Ovary (tissue), 9 donors: ENCODE results near the gene SMARCD3. TPM values are rescaled to one million over a fixed set of nuclear protein-coding genes. Genes with fewer than 3 reads are reported as not detected.

Experiments
- DNase-seq, 5 donors: peaks; one replicate each; pipeline ENCODE4 v3.0.0-alpha.2; 2019 to 2020
- H3K27ac ChIP-seq, 2 donors: fragments of 200-600 bp; one replicate each; pipeline versions ENCODE4 v1.5.1 to v1.8.0; 2019 to 2022
- H3K27me3 ChIP-seq: fragments of 200-600 bp; one replicate; pipeline ENCODE4 v1.8.0; 2022
- H3K36me3 ChIP-seq: fragments of 200-600 bp; sonication (generic); one replicate; pipeline ENCODE4 v1.5.1; 2019
- H3K4me1 ChIP-seq: one replicate; pipeline ENCODE4 v1.8.1; 2013; ENCODE audit warnings: mild to moderate bottlenecking, moderate library complexity; ENCODE audit not compliant: insufficient read depth
- H3K4me3 ChIP-seq: fragments of 200-600 bp; sonication (generic); one replicate; pipeline ENCODE4 v1.5.1; 2017
- H3K9me3 ChIP-seq, 2 donors: fragments of 200-600 bp in 1 of 2; sonication (generic) in 1 of 2; one replicate each; pipeline versions ENCODE4 v1.5.1 to v1.8.1; 2013 to 2019; ENCODE audit warnings: mild to moderate bottlenecking in 1 of 2, moderate library complexity in 1 of 2
- EP300 ChIP-seq: sonication (generic); formaldehyde crosslinking; IDR thresholded peaks from one replicate; pipeline ENCODE4 v1.6.1; 2017; ENCODE audit warnings: antibody characterized with exemption
- POLR2A ChIP-seq: fragments of 450-650 bp; IDR thresholded peaks from one replicate; pipeline ENCODE4 v1.6.1; 2017; ENCODE audit warnings: antibody characterized with exemption, mild to moderate bottlenecking, moderate library complexity
- WGBS, 3 donors: extraction: QIAGEN DNeasy Blood & Tissue Kit in 1 of 3; methylation state at CpG; one replicate each; pipeline versions ENCODE4 v1.1.5 to v1.1.7; 2013 to 2017; 5-methylcytosine and 5-hydroxymethylcytosine counted together
- intact Hi-C, 4 donors: fragments of 100-400 bp; cut with DNase I; formaldehyde crosslinking; loops; one replicate each; pipeline versions ENCODE4 v1.11.0 to v1.15.1; 2022 to 2023
- polyA plus RNA-seq, 2 donors: library from polyadenylated mRNA; stranded (reverse); fragments of 200-250 nt in 1 of 2; fragments of 350-450 nt in 1 of 2; fragmentation: Illumina TruSeq in 1 of 2; extraction: RNeasy Lipid Tissue Mini Kit (QIAGEN cat#74804) in 1 of 2; gene quantifications; one replicate each; pipeline ENCODE4 v1.2.3, GENCODE V29; 2013 to 2014
- total RNA-seq, 7 donors: library from RNA; depleted of rRNA in 2 of 7; stranded (reverse); fragments of >200 nt in 2 of 7; fragmentation: NEBNext Ultra II Directional in 3 of 7; extraction: Animal tissue kit (Norgen Biotek cat#: 25700) in 3 of 7; gene quantifications; one replicate each; pipeline versions ENCODE4 v1.1.0 to v1.2.4, GENCODE V29; 2016 to 2023
- TF ChIP-seq, protein P1 (sequence below), 3 donors: fragments of 450-650 bp in 2 of 3; fragments of 200-600 bp in 1 of 3; IDR thresholded peaks; one replicate each; pipeline versions ENCODE4 v1.5.1 to v1.8.0; 2016 to 2022; ENCODE audit warnings: antibody characterized with exemption in 3 of 3, mild to moderate bottlenecking in 1 of 3
- donor health status: DM: no; HTN: no; CAD: no; lungs with moderate emphysema.
- donor health status: DM: no; HTN: no; CAD: no.
- donor health status: Bipolar disorder and iron deficiency.
- donor health status: DM: yes; HTN: yes; CAD: no.
- donor health status: DM: no; HTN: no; CAD: no.
- donor health status: DM: yes; HTN: yes; CAD: no.

Gene SMARCD3
- total and polyA plus RNA-seq, 9 donors, result 30.2 to 203 (median 97.0) TPM

DNA sequence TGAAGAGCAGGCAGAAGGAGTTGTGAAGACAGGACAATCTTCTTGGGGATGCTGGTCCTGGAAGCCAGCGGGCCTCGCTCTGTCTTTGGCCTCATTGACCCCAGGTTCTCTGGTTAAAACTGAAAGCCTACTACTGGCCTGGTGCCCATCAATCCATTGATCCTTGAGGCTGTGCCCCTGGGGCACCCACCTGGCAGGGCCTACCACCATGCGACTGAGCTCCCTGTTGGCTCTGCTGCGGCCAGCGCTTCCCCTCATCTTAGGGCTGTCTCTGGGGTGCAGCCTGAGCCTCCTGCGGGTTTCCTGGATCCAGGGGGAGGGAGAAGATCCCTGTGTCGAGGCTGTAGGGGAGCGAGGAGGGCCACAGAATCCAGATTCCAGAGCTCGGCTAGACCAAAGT is 14.7 kb downstream of the SMARCD3 start:
- no peak for DNase-seq

DNA sequence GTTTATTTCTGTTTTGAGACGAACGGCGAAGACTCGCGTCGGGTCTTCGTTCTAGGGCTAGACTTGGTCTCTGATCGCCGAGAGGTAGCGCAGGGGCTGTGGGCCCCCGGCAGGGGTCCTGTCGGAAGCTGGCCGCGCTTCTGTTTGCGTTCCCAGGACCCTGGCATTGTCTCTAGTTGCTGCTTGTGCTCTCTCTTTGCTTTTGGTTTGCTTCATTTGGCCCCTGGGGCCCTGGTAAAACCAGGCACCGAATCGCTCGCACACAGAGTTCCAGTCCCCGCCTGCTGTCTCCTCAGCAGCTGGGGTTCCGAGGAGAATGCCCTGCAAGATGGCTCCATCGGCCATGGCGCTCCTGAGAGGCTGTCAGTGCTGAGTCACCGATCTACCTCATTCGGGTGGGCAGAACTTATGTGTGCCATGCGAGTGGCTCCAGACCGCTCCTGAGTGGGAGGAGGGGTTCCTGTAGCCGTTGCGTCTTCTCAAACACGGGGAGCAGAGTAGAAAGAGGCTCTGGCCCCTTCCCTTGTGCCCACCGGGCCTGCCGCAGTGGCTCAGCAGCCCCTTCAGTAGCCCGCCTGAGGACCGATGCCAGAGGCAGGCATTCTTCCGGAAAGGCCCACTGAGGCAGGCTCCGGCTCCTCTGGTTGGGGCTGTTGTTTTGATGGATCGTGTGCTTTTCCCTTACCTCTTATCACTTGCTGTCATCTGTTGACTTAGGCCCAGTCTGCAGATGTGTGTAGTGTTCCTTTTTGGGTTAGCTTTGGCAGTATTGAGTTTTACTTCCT is 15.4 kb downstream of the SMARCD3 start:
- H3K27me3 ChIP-seq, result no peaks in the 10 kb centered on the region
- peak overlapping the region; percentile 21 to 41 for H3K27ac ChIP-seq
- no peaks in the 10 kb centered on the region for H3K36me3 ChIP-seq
- peaks cover 7% of the 10 kb centered on the region for H3K4me1 ChIP-seq
- 5 to 11% (median 7%) methylated on average over 24 to 36 of the region's 36 CpGs for WGBS, 3 donors
- TF ChIP-seq EP300, result no peak
- H3K4me3 ChIP-seq, result peak overlapping the region; percentile 96
- H3K9me3 ChIP-seq, result no peaks in the 10 kb centered on the region
- peak in 2 of 5 donors; percentile 49 to 56 for DNase-seq
- intact Hi-C loops, result no loop called here

More for the DNA sequence above, 14.7 kb downstream of the SMARCD3 start:
- intact Hi-C loops, result no loop called here
- no peak overlapping the region for H3K4me3 ChIP-seq
- no peaks in the 10 kb centered on the region for H3K36me3 ChIP-seq
- 71 to 86% (median 74%) methylated on average over 9 of the region's 9 CpGs for WGBS, 3 donors
- no peaks in the 10 kb centered on the region for H3K9me3 ChIP-seq
- no peaks in the 10 kb centered on the region for H3K27me3 ChIP-seq
- H3K4me1 ChIP-seq, result peaks cover 7% of the 10 kb centered on the region
- TF ChIP-seq, protein P1, sequence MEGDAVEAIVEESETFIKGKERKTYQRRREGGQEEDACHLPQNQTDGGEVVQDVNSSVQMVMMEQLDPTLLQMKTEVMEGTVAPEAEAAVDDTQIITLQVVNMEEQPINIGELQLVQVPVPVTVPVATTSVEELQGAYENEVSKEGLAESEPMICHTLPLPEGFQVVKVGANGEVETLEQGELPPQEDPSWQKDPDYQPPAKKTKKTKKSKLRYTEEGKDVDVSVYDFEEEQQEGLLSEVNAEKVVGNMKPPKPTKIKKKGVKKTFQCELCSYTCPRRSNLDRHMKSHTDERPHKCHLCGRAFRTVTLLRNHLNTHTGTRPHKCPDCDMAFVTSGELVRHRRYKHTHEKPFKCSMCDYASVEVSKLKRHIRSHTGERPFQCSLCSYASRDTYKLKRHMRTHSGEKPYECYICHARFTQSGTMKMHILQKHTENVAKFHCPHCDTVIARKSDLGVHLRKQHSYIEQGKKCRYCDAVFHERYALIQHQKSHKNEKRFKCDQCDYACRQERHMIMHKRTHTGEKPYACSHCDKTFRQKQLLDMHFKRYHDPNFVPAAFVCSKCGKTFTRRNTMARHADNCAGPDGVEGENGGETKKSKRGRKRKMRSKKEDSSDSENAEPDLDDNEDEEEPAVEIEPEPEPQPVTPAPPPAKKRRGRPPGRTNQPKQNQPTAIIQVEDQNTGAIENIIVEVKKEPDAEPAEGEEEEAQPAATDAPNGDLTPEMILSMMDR (IDR thresholded peaks at IDR 0.05), result no peak
- TF ChIP-seq POLR2A (no peak), EP300 (no peak)
- H3K27ac ChIP-seq, result no peak overlapping the region

DNA sequence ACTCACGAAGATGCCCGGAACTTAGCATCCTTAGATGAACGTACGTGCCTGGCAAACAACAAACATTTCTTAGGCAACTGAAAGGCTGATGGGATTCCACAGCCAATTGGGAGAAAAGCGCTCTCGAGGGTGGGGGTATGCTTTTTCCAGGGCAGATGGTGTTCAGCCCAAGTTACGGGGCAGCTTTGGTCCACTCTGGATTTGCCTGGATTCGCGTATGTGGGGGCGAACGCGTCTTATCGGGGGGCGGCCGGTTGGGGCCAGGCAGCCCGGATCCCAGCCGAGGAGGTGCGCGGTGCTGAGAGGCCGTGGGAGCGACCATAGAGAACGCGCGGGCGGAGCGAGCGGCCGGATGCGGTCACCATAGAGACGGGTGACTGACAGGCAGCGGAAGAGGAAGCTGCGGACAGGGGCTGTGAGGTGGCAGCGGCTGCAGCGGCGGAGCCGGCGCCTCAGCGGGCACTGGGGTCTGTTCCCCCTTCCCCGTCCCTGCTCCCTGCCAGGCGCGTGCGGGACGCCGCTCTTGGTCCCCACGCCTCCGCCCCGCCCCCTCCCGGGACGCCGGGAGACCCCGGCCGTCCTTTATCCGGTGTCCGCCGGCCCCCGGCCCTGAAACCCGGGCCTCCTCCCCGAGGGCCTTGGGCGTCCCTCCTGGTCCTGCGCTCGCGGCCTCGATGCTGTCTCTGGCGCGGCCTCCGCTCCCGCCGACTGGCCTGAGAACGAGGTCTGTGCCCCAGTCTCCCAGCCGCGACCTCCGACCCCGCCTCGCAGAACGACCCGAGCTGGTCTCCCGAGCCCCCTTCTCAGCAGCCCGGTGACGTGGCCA is 16.2 kb downstream of the SMARCD3 start, which contains the start of gene CHPF2:
CHPF2 (plus strand) TSS at position 393 of the 826 bp plus-strand sequence. CDS start 1,529 bp downstream, outside the sequence.
- Histone ChIP-seq H3K36me3 (no peaks in the 10 kb centered on the region), H3K4me1 (peaks cover 7% of the 10 kb centered on the region), H3K27ac (peak within 1 kb of the TSS; percentile 21 to 41), H3K9me3 (no peaks in the 10 kb centered on the region), H3K4me3 (peak within 1 kb of the TSS; percentile 96), H3K27me3 (no peaks in the 10 kb centered on the region)
- TF ChIP-seq EP300, result no peak
- peak; percentile 61 for TF ChIP-seq POLR2A
- DNase-seq, result peak; percentile 88 to 94 (median 92)
- intact Hi-C loops, result no loop called here
- WGBS, 3 donors, result 1 to 2% (median 1%) methylated on average over 56 to 79 of the region's 79 CpGs

DNA sequence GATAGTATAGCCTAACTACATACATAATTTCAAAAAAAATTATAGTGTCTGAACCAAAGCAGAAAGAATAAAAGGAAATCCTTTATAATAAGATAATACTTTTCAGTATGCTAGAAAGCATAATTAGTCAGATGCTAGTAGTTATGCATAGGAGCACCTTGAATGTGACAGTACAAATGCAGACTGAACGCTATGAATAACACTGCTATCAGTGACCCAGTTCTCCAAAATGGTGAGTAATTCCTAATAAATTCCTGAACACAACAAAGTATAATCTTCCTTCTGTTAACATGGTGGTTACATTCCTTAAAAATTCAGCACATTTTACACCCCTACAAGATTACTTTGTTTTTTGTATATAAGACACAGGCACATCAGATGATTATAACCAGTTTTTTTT is 17.4 kb downstream of the SMARCD3 start:
- intact Hi-C loops, result no loop called here
- Histone ChIP-seq H3K36me3 (no peaks in the 10 kb centered on the region), H3K27ac (no peak overlapping the region), H3K4me3 (no peak overlapping the region), H3K4me1 (peaks cover 9% of the 10 kb centered on the region), H3K9me3 (no peaks in the 10 kb centered on the region), H3K27me3 (no peaks in the 10 kb centered on the region)
- TF ChIP-seq, protein P1 (IDR thresholded peaks at IDR 0.05), result no peak
- TF ChIP-seq POLR2A (no peak), EP300 (no peak)
- DNase-seq, result no peak
- WGBS, 3 donors, result 18 to 53% (median 19%) methylated on average over 1 of the region's 1 CpG

DNA sequence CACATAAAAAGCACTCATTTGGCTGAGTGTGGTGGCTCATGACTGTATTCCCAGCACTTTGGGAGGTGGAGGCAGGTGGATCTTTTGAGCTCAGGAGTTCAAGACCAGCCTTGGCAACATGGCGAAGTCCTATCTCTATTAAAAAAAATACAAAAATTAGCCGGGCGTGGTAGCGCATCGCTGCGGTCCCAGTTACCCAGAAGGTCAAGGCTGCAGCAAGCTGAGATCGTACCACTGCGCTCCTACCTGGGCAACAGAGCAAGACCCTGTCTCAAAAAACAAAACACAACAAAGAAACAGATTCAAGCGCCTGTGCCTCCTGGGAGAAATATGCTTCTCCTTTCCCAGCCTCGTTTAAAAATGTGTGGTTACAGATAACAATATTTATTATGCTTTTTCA is 19.2 kb downstream of the SMARCD3 start:
- no peaks in the 10 kb centered on the region for H3K36me3 ChIP-seq
- 76 to 81% (median 79%) methylated on average over 10 of the region's 10 CpGs for WGBS, 3 donors
- intact Hi-C loops, result no loop called here
- H3K27me3 ChIP-seq, result no peaks in the 10 kb centered on the region
- no peak overlapping the region for H3K4me3 ChIP-seq
- TF ChIP-seq EP300 (no peak), POLR2A (no peak)
- TF ChIP-seq, protein P1 (IDR thresholded peaks at IDR 0.05), result no peak
- H3K27ac ChIP-seq, result no peak overlapping the region
- H3K4me1 ChIP-seq, result peaks cover 12% of the 10 kb centered on the region
- no peaks in the 10 kb centered on the region for H3K9me3 ChIP-seq
- DNase-seq, result no peak
